GM12878 (cell line): ENCODE data around the gene CCDC102B. TPM values are rescaled to one million over a fixed set of nuclear protein-coding genes. Genes with fewer than 3 reads are reported as not detected.

Experiments
- ASH2L ChIP-seq: fragments of 300-600, 200-600 bp; sonication (generic); IDR thresholded peaks from 2 replicates; pipeline ENCODE4 v1.6.1; 2017; ENCODE audit warnings: low read depth, mild to moderate bottlenecking, borderline replicate concordance
- ATF7 ChIP-seq: fragments of 450-650 bp; IDR thresholded peaks from 2 replicates; pipeline ENCODE4 v1.6.1; 2016; ENCODE audit warnings: low read depth, mild to moderate bottlenecking
- BACH1 ChIP-seq: fragments of 450-650 bp; IDR thresholded peaks from 2 replicates; pipeline ENCODE4 v1.6.1; 2017; ENCODE audit warnings: mild to moderate bottlenecking, borderline replicate concordance
- EZH2 ChIP-seq: IDR thresholded peaks from 2 replicates; pipeline ENCODE4 v1.6.1; 2012; ENCODE audit warnings: low read depth, mild to moderate bottlenecking, control low read depth, inconsistent platforms, low read length, borderline replicate concordance; ENCODE audit not compliant: control insufficient read depth
- HDAC6 ChIP-seq: fragments of 200-600 bp; sonication (generic); IDR thresholded peaks from one replicate; pipeline ENCODE4 v1.8.0; 2017; ENCODE audit warnings: antibody characterized with exemption; ENCODE audit not compliant: unreplicated experiment
- RAD51 ChIP-seq: fragments of 450-650 bp; IDR thresholded peaks from 2 replicates; pipeline ENCODE4 v1.6.1; 2016; ENCODE audit warnings: moderate library complexity, mild to moderate bottlenecking, inconsistent platforms
- SMAD5 ChIP-seq: IDR thresholded peaks from 2 replicates; pipeline ENCODE4 v1.6.1; 2016; ENCODE audit warnings: antibody characterized with exemption, low read depth
- SREBF1 ChIP-seq: IDR thresholded peaks from 2 replicates; pipeline ENCODE4 v1.6.1; 2012; ENCODE audit warnings: mild to moderate bottlenecking, low read length
- TCF12 ChIP-seq: IDR thresholded peaks from 2 replicates; pipeline ENCODE4 v1.6.1; 2011; ENCODE audit warnings: low read depth, mild to moderate bottlenecking, low read length
- ZNF207 ChIP-seq: fragments of 450-650 bp; IDR thresholded peaks from 2 replicates; pipeline ENCODE4 v1.6.1; 2014; ENCODE audit warnings: antibody characterized with exemption, mild to moderate bottlenecking, borderline replicate concordance
- polyA plus RNA-seq, 11 experiments: library from polyadenylated mRNA; depleted of rRNA in 4 of 11; unstranded in 6 of 11; stranded (reverse) in 5 of 11; fragments of >200 nt; fragmentation: Nextera tagmentation in 4 of 11; fragmentation: Illumina TruSeq in 1 of 11; extraction: Ambion mirVana in 4 of 11; extraction: Trizol in 1 of 11; gene quantifications; 1 replicate in 1 of 11; 2 replicates in 10 of 11; pipeline versions ENCODE4 v1.2.1 to v1.2.3, GENCODE V29; 2011 to 2016; ENCODE audit warnings: inconsistent platforms in 2 of 11, missing spikeins in 2 of 11, low read depth in 1 of 11
- total RNA-seq, 4 experiments: library from RNA; depleted of rRNA in 3 of 4; stranded (reverse); fragments of >200 nt in 3 of 4; fragmentation: Illumina TruSeq in 1 of 4; extraction: Trizol in 1 of 4; gene quantifications; 2 replicates each; pipeline versions ENCODE4 v1.2.1 to v1.2.3, GENCODE V29; 2013 to 2021
- TF ChIP-seq, protein P1 (sequence below): fragments of 450-650 bp; formaldehyde crosslinking; IDR thresholded peaks from 2 replicates; pipeline ENCODE4 v1.4.0; 2022; ENCODE audit warnings: mild to moderate bottlenecking, moderate library complexity
- TF ChIP-seq, protein P2 (sequence below): fragments of 450-650 bp; IDR thresholded peaks from 2 replicates; pipeline ENCODE4 v1.6.1; 2016; ENCODE audit warnings: mild to moderate bottlenecking
- TF ChIP-seq, protein P3 (sequence below): fragments of 150-350 bp; IDR thresholded peaks from 2 replicates; pipeline ENCODE4 v1.6.1; 2014; ENCODE audit warnings: mild to moderate bottlenecking, low read depth, low read length

The CCDC102B gene
- total and polyA plus RNA-seq, 10 of the 15 experiments (the other 5 are each of a cell fraction or from before 2014, with no cell fraction given): 2.7 to 4.7 (median 3.3) TPM

GRCh38 chr18:68843473-68844089 is 45.7 kb downstream of the CCDC102B start (continued):
- TF ChIP-seq, protein P1, sequence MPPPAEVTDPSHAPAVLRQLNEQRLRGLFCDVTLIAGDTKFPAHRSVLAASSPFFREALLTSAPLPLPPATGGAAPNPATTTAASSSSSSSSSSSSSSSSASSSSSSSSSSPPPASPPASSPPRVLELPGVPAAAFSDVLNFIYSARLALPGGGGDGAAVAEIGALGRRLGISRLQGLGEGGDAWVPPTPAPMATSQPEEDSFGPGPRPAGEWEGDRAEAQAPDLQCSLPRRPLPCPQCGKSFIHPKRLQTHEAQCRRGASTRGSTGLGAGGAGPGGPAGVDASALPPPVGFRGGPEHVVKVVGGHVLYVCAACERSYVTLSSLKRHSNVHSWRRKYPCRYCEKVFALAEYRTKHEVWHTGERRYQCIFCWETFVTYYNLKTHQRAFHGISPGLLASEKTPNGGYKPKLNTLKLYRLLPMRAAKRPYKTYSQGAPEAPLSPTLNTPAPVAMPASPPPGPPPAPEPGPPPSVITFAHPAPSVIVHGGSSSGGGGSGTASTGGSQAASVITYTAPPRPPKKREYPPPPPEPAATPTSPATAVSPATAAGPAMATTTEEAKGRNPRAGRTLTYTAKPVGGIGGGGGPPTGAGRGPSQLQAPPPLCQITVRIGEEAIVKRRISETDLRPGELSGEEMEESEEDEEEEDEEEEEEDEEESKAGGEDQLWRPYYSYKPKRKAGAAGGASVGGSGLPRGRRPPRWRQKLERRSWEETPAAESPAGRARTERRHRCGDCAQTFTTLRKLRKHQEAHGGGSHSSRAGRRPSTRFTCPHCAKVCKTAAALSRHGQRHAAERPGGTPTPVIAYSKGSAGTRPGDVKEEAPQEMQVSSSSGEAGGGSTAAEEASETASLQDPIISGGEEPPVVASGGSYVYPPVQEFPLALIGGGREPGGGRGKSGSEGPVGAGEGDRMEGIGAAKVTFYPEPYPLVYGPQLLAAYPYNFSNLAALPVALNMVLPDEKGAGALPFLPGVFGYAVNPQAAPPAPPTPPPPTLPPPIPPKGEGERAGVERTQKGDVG: no peak
- no peak for TF ChIP-seq TCF12
- no peak for TF ChIP-seq ASH2L
- TF ChIP-seq SREBF1: no peak
- TF ChIP-seq ATF7: no peak
- no peak for TF ChIP-seq EZH2
- TF ChIP-seq BACH1: no peak
- no peak for TF ChIP-seq SMAD5
- no peak for TF ChIP-seq HDAC6
- TF ChIP-seq ZNF207: no peak
- TF ChIP-seq, protein P2, sequence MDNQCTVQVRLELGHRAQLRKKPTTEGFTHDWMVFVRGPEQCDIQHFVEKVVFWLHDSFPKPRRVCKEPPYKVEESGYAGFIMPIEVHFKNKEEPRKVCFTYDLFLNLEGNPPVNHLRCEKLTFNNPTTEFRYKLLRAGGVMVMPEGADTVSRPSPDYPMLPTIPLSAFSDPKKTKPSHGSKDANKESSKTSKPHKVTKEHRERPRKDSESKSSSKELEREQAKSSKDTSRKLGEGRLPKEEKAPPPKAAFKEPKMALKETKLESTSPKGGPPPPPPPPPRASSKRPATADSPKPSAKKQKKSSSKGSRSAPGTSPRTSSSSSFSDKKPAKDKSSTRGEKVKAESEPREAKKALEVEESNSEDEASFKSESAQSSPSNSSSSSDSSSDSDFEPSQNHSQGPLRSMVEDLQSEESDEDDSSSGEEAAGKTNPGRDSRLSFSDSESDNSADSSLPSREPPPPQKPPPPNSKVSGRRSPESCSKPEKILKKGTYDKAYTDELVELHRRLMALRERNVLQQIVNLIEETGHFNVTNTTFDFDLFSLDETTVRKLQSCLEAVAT: no peak
- no peak for TF ChIP-seq RAD51
- TF ChIP-seq, protein P3, sequence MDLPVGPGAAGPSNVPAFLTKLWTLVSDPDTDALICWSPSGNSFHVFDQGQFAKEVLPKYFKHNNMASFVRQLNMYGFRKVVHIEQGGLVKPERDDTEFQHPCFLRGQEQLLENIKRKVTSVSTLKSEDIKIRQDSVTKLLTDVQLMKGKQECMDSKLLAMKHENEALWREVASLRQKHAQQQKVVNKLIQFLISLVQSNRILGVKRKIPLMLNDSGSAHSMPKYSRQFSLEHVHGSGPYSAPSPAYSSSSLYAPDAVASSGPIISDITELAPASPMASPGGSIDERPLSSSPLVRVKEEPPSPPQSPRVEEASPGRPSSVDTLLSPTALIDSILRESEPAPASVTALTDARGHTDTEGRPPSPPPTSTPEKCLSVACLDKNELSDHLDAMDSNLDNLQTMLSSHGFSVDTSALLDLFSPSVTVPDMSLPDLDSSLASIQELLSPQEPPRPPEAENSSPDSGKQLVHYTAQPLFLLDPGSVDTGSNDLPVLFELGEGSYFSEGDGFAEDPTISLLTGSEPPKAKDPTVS: no peak
